Sigmoid colon (tissue), 4 donors: ENCODE results near the gene SOX14.

Source experiments
- EP300 ChIP-seq, 4 donors: sonication (generic); formaldehyde crosslinking; IDR thresholded peaks; one replicate each; pipeline ENCODE4 v1.6.1; 2017; ENCODE audit warnings: antibody characterized with exemption in 4 of 4
- POLR2A ChIP-seq, 2 donors: fragments of 450-650 bp; IDR thresholded peaks; one replicate each; pipeline ENCODE4 v1.6.1; 2016; ENCODE audit warnings: antibody characterized with exemption in 2 of 2, mild to moderate bottlenecking in 2 of 2, moderate library complexity in 2 of 2
- TF ChIP-seq, protein P1 (sequence below), 4 experiments: fragments of 450-650 bp in 3 of 4; fragments of 200-600 bp in 1 of 4; IDR thresholded peaks; one replicate each; pipeline ENCODE4 v1.5.1; 2016 to 2019; ENCODE audit warnings: antibody characterized with exemption in 4 of 4, mild to moderate bottlenecking in 3 of 4, moderate library complexity in 2 of 4

DNA sequence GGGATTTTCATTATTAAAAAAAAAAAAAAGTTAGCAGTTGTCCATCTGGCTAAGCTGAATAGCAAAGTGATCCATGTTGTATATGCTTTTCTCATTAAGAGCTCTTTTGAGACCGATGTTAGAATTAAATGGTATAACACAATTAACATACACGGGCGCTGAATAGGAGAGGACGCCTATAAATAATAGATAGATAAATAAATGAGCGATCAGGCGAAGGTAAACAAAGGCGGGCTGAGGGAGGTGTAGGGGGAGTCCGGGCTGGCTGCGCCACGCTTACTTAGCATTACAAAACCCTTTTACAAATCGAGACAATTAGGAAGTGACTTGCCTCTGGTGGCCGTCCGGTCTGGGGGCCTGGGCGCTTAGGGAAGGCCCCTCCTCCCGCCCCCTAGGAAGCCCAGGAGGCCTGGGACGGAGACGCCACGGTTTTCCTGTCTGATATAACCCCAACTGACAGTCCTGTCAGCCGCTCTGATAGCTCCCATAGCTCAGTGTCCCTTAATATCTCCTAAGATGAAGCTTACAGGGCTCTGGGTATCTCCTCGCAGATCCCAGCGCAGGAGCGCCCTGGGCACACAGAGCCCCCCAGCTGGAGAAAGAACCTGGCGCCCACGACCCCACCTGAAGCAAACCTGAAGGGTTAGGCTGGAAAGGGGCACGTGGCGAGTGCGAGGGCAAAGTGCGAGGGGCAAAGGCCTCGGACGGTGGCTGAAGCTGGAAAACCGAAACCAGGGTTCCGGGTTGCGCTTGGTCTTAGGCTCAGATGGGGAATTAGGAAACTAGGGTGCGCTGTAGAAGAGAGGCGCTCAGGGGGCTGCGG is 3.6 kb downstream of the SOX14 start:
- TF ChIP-seq EP300 (IDR thresholded peaks at IDR 0.05), result no peak
- TF ChIP-seq, protein P1, sequence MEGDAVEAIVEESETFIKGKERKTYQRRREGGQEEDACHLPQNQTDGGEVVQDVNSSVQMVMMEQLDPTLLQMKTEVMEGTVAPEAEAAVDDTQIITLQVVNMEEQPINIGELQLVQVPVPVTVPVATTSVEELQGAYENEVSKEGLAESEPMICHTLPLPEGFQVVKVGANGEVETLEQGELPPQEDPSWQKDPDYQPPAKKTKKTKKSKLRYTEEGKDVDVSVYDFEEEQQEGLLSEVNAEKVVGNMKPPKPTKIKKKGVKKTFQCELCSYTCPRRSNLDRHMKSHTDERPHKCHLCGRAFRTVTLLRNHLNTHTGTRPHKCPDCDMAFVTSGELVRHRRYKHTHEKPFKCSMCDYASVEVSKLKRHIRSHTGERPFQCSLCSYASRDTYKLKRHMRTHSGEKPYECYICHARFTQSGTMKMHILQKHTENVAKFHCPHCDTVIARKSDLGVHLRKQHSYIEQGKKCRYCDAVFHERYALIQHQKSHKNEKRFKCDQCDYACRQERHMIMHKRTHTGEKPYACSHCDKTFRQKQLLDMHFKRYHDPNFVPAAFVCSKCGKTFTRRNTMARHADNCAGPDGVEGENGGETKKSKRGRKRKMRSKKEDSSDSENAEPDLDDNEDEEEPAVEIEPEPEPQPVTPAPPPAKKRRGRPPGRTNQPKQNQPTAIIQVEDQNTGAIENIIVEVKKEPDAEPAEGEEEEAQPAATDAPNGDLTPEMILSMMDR (IDR thresholded peaks at IDR 0.05), result no peak
- no peak for TF ChIP-seq POLR2A (IDR thresholded peaks at IDR 0.05)
